ENCODE measurements around the gene COLGALT1. TPM values are rescaled to one million over a fixed set of nuclear protein-coding genes. Genes with fewer than 3 reads are reported as not detected.
A peak's percentile ranks its signal among the peaks of the same experiment; 100 is the strongest.

The COLGALT1 gene
- total and polyA plus RNA-seq, 9 of the 15 experiments (the other 6 are each of a cell fraction or from before 2014, with no cell fraction given): 4.9 to 119 (median 82.6) TPM

GRCh38 chr19:17605761-17606589, 50.5 kb downstream of the COLGALT1 start (continued):
- TF ChIP-seq HINFP (tag; conservative IDR thresholded peaks at IDR 0.05; ENCODE audit: low read depth) (no peak), TEAD2 (tag; IDR thresholded peaks at IDR 0.05) (no peak), STAG1 (CRISPR knock-in tag; IDR thresholded peaks at IDR 0.05; ENCODE audit: borderline replicate concordance) (peak; percentile 70), ZBTB11 (CRISPR knock-in tag; IDR thresholded peaks at IDR 0.05) (no peak; a peak in 1 of 6 replicates), ZNF644 (tag; IDR thresholded peaks at IDR 0.05; ENCODE audit: low read depth) (no peak), SMARCE1 (IDR thresholded peaks at IDR 0.05) (no peak), POLR2G (IDR thresholded peaks at IDR 0.05; ENCODE audit: low read depth, low read length) (peak; percentile 86), RBM15 (IDR thresholded peaks at IDR 0.05; ENCODE audit: insufficient read depth, low read length) (no peak), MNT (conservative IDR thresholded peaks at IDR 0.05) (peak; percentile 89 to 95), ZNF316 (IDR thresholded peaks at IDR 0.05) (no peak), ZNF589 (CRISPR knock-in tag; IDR thresholded peaks at IDR 0.05; ENCODE audit: low read depth) (no peak), MCM2 (IDR thresholded peaks at IDR 0.05; ENCODE audit: low read depth) (no peak), ZBTB7A (IDR thresholded peaks at IDR 0.05; ENCODE audit: borderline replicate concordance, control insufficient read depth, low read depth, low read length) (peak; percentile 96), ATF4 (CRISPR knock-in tag; IDR thresholded peaks at IDR 0.05) (no peak), GTF2F1 (IDR thresholded peaks at IDR 0.05; ENCODE audit: low read depth, low read length) (peak; percentile 73), ATF7 (IDR thresholded peaks at IDR 0.05) (peak; percentile 93), NKRF (IDR thresholded peaks at IDR 0.05; ENCODE audit: borderline replicate concordance) (no peak)

Data from K562 (cell line).